ENCODE results near the gene ZBTB7C. TPM values are rescaled to one million over a fixed set of nuclear protein-coding genes. Genes with fewer than 3 reads are reported as not detected.
A peak's percentile ranks its signal among the peaks of the same experiment; 100 is the strongest.

The ZBTB7C gene
- total RNA-seq, 2 donors from 2014 or later: not detected

- Mint-ChIP-seq H3K27me3 (peaks cover 43 to 67% of the 10 kb centered on the region in 2 donors), H3K4me1 (ENCODE audit: low read depth in 2 of 2) (no peaks in the 10 kb centered on the region), H3K9me3 (no peaks in the 10 kb centered on the region), H3K4me3 (no peak overlapping the region), H3K27ac (no peak overlapping the region), H3K36me3 (no peaks in the 10 kb centered on the region)
- ATAC-seq (no peak), DNase-seq (ENCODE audit: low spot score) (no peak)
Observed at GRCh38 chr18:48391868-48392267, 17.3 kb downstream of the ZBTB7C start.

DNA sequence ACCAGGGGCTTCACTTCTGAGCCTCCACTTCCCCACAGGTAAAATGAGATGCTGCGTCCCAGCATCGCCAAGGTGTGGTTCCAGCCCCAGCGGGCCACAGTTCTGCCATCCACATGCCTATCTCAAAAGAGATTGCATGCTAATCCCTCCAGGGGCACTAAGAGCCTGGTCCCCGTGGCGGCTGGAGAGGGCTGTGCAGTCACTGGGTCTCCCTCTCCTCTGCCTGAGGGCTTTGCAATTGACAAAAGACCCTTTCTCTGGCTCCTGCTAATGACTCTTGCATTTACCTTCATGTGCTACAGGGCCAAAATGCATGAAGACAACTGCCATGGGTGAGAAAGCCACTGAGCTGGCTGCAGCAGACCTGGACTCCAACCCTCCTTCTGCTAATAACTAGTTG lies 18.5 kb downstream of the ZBTB7C start:
- H3K4me1 Mint-ChIP-seq (ENCODE audit: low read depth in 2 of 2): peaks cover 0 to 4% of the 10 kb centered on the region in 2 donors
- H3K36me3 Mint-ChIP-seq: no peaks in the 10 kb centered on the region
- no peaks in the 10 kb centered on the region for H3K9me3 Mint-ChIP-seq
- no peak for DNase-seq (ENCODE audit: low spot score)
- H3K27ac Mint-ChIP-seq: no peak overlapping the region
- no peak for ATAC-seq
- H3K27me3 Mint-ChIP-seq: peaks cover 49 to 71% of the 10 kb centered on the region in 2 donors
- no peak overlapping the region for H3K4me3 Mint-ChIP-seq

GRCh38 chr18:48388478-48388877 lies 20.7 kb downstream of the ZBTB7C start:
- ATAC-seq: no peak
- DNase-seq (ENCODE audit: low spot score): no peak
- H3K36me3 Mint-ChIP-seq: no peaks in the 10 kb centered on the region
- peaks cover 36 to 59% of the 10 kb centered on the region in 2 donors for H3K27me3 Mint-ChIP-seq
- peaks cover 0 to 4% of the 10 kb centered on the region in 2 donors for H3K4me1 Mint-ChIP-seq (ENCODE audit: low read depth in 2 of 2)
- H3K4me3 Mint-ChIP-seq: no peak overlapping the region
- H3K9me3 Mint-ChIP-seq: no peaks in the 10 kb centered on the region
- no peak overlapping the region for H3K27ac Mint-ChIP-seq

- Mint-ChIP-seq H3K27ac (no peak overlapping the region), H3K4me1 (ENCODE audit: low read depth in 2 of 2) (peaks cover 0 to 4% of the 10 kb centered on the region in 2 donors), H3K27me3 (peaks cover 29 to 50% of the 10 kb centered on the region in 2 donors), H3K36me3 (no peaks in the 10 kb centered on the region), H3K9me3 (no peaks in the 10 kb centered on the region), H3K4me3 (no peak overlapping the region)
- ATAC-seq: no peak
- DNase-seq (ENCODE audit: low spot score): no peak
Observed at GRCh38 chr18:48387300-48387699, 21.9 kb downstream of the ZBTB7C start.

DNA sequence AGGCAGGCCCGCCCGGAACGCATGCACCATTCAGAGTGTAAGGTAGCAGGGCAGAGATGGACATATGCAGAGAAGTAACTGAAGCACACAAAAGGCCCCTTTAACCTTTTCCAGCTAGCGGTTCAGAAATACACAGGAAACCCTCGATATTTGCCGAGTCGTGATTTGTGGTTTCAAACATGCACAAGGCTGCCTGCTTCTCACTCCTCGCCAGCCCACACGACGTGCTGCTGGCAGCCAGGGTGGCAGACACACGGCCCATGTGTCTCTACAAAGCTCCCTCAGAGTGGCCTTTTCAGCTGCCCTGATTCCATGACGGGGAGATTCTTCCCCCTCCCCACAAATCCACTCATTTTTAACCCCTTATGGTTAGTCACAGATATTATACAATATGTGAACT lies 23.6 kb downstream of the ZBTB7C start:
- no peak overlapping the region for H3K4me3 Mint-ChIP-seq
- DNase-seq (ENCODE audit: low spot score): no peak
- H3K4me1 Mint-ChIP-seq (ENCODE audit: low read depth in 2 of 2): peaks cover 0 to 4% of the 10 kb centered on the region in 2 donors
- H3K27me3 Mint-ChIP-seq: peaks cover 32 to 51% of the 10 kb centered on the region in 2 donors
- H3K36me3 Mint-ChIP-seq: no peaks in the 10 kb centered on the region
- no peak overlapping the region for H3K27ac Mint-ChIP-seq
- H3K9me3 Mint-ChIP-seq: no peaks in the 10 kb centered on the region
- no peak for ATAC-seq

DNA sequence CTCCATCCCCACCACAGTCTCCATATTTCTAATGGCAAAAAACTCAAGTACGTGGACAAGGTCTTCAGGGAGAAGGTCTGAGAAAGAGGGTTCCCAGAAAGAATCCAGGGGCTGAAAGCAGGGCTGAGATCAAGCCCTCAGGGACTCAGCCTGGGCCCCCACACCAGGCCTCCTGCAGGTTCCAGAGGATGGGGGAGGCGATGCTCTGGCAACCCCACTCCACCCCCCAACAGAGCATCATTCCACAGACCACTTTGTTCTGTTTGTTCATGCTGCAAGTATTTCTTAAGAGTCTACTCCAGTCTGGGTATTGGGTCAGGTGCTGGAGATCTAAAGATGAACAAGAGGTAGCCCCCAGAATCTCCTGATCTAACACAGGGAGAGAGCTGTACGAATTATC lies 32.2 kb downstream of the ZBTB7C start:
- Mint-ChIP-seq H3K4me3 (no peak overlapping the region), H3K27me3 (peaks cover 41 to 51% of the 10 kb centered on the region in 2 donors), H3K4me1 (ENCODE audit: low read depth in 2 of 2) (no peaks in the 10 kb centered on the region), H3K9me3 (no peaks in the 10 kb centered on the region), H3K36me3 (no peaks in the 10 kb centered on the region), H3K27ac (no peak overlapping the region)
- DNase-seq (ENCODE audit: low spot score) (no peak), ATAC-seq (no peak)

DNA sequence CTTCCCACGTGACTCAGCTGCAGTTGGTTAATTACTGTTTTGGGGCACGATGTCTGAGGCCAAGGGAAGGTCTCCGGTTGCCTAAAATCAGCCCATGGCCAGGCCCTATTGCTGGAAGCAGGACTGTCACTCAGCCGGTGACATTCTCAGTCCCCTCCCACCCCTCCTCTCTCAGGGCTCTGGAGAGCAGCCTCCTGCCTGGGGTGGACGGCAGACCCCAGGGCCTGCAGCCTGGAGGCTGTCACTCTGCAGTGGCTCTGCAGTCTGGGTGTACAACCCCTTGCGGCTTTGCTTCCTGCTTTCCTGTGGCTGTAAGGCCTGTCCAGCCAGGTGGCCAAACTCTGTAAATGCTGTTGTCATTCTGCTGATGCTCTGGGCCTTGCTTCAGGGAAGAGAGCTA lies 32.8 kb downstream of the ZBTB7C start:
- no peak for ATAC-seq
- DNase-seq (ENCODE audit: low spot score): no peak
- Mint-ChIP-seq H3K27me3 (peaks cover 40 to 46% of the 10 kb centered on the region in 2 donors), H3K27ac (no peak overlapping the region), H3K36me3 (no peaks in the 10 kb centered on the region), H3K4me3 (no peak overlapping the region), H3K4me1 (ENCODE audit: low read depth in 2 of 2) (no peaks in the 10 kb centered on the region), H3K9me3 (no peaks in the 10 kb centered on the region)

- DNase-seq (ENCODE audit: low spot score): no peak
- no peak overlapping the region for H3K27ac Mint-ChIP-seq
- no peak for ATAC-seq
- no peaks in the 10 kb centered on the region for H3K9me3 Mint-ChIP-seq
- no peak overlapping the region for H3K4me3 Mint-ChIP-seq
- H3K36me3 Mint-ChIP-seq: no peaks in the 10 kb centered on the region
- H3K4me1 Mint-ChIP-seq (ENCODE audit: low read depth in 2 of 2): no peaks in the 10 kb centered on the region
- peaks cover 35% of the 10 kb centered on the region in 2 donors for H3K27me3 Mint-ChIP-seq
Observed at GRCh38 chr18:48375150-48375800, 33.9 kb downstream of the ZBTB7C start.

- H3K27me3 Mint-ChIP-seq: peaks cover 31% of the 10 kb centered on the region in 2 donors
- no peaks in the 10 kb centered on the region for H3K4me1 Mint-ChIP-seq (ENCODE audit: low read depth in 2 of 2)
- ATAC-seq (peak in 1 of 2 donors; percentile 41), DNase-seq (ENCODE audit: low spot score) (no peak)
- H3K27ac Mint-ChIP-seq: no peak overlapping the region
- H3K36me3 Mint-ChIP-seq: no peaks in the 10 kb centered on the region
- H3K9me3 Mint-ChIP-seq: no peaks in the 10 kb centered on the region
- no peak overlapping the region for H3K4me3 Mint-ChIP-seq
Observed at GRCh38 chr18:48374423-48375149, 34.6 kb downstream of the ZBTB7C start.

- Mint-ChIP-seq H3K27ac (no peak overlapping the region), H3K9me3 (no peaks in the 10 kb centered on the region), H3K36me3 (no peaks in the 10 kb centered on the region), H3K4me1 (ENCODE audit: low read depth in 2 of 2) (no peaks in the 10 kb centered on the region), H3K27me3 (peaks cover 37% of the 10 kb centered on the region in 2 donors), H3K4me3 (no peak overlapping the region)
- DNase-seq (ENCODE audit: low spot score) (no peak), ATAC-seq (no peak)
Observed at GRCh38 chr18:48371854-48372602, 37.2 kb downstream of the ZBTB7C start.

GRCh38 chr18:48367557-48367956 lies 41.6 kb downstream of the ZBTB7C start:
- ATAC-seq: no peak
- Mint-ChIP-seq H3K27me3 (peaks cover 30 to 42% of the 10 kb centered on the region in 2 donors), H3K4me3 (no peak overlapping the region), H3K4me1 (ENCODE audit: low read depth in 2 of 2) (no peaks in the 10 kb centered on the region), H3K9me3 (peaks cover 3% of the 10 kb centered on the region), H3K27ac (no peak overlapping the region), H3K36me3 (peaks cover 8% of the 10 kb centered on the region)
- no peak for DNase-seq (ENCODE audit: low spot score)

- Mint-ChIP-seq H3K36me3 (peaks cover 8% of the 10 kb centered on the region), H3K27ac (no peak overlapping the region), H3K4me1 (ENCODE audit: low read depth in 2 of 2) (no peaks in the 10 kb centered on the region), H3K4me3 (no peak overlapping the region), H3K9me3 (peaks cover 3% of the 10 kb centered on the region), H3K27me3 (peaks cover 24 to 35% of the 10 kb centered on the region in 2 donors)
- DNase-seq (ENCODE audit: low spot score) (no peak), ATAC-seq (no peak)
Observed at GRCh38 chr18:48365965-48366364, 43.2 kb downstream of the ZBTB7C start.

GRCh38 chr18:48364146-48364545 lies 45.0 kb downstream of the ZBTB7C start:
- H3K36me3 Mint-ChIP-seq: peaks cover 8% of the 10 kb centered on the region
- no peak overlapping the region for H3K4me3 Mint-ChIP-seq
- no peak overlapping the region for H3K27ac Mint-ChIP-seq
- ATAC-seq (no peak), DNase-seq (ENCODE audit: low spot score) (no peak)
- no peaks in the 10 kb centered on the region for H3K4me1 Mint-ChIP-seq (ENCODE audit: low read depth in 2 of 2)
- peaks cover 3% of the 10 kb centered on the region for H3K9me3 Mint-ChIP-seq
- H3K27me3 Mint-ChIP-seq: peaks cover 27 to 36% of the 10 kb centered on the region in 2 donors

DNA sequence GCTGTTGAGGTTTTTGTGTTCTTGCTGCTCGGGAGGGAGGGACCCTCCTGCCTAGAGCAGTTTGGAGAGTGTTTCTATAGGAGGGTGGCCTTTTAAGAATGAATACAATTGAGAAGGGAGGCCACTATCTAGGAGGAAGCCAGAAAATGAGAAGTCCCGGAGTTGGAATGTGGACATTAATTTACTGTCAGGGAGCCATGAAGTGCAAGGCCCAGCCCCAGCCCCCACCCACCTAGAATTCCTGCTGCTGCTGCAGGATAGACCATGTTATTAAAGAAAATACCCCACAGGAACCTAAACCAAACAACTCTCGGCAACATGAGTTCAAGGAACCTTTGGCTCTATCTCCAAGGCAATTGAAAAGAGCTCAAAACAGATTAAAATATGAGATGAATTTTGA lies 46.0 kb downstream of the ZBTB7C start:
- DNase-seq (ENCODE audit: low spot score) (no peak), ATAC-seq (no peak)
- Mint-ChIP-seq H3K4me3 (no peak overlapping the region), H3K27me3 (peaks cover 19 to 26% of the 10 kb centered on the region in 2 donors), H3K9me3 (peaks cover 3% of the 10 kb centered on the region), H3K36me3 (peaks cover 8% of the 10 kb centered on the region), H3K27ac (no peak overlapping the region), H3K4me1 (ENCODE audit: low read depth in 2 of 2) (no peaks in the 10 kb centered on the region)

Data from natural killer cell treated with Interleukin-12 subunit alpha and Interleukin-12 subunit beta and Interleukin-15 and Interleukin-18, amount 100 ng/mL, for 72 hours (primary cell).